ENCODE measurements around the gene CACNA1I.
A peak's percentile ranks its signal among the peaks of the same experiment; 100 is the strongest.

The CACNA1I gene

DNA sequence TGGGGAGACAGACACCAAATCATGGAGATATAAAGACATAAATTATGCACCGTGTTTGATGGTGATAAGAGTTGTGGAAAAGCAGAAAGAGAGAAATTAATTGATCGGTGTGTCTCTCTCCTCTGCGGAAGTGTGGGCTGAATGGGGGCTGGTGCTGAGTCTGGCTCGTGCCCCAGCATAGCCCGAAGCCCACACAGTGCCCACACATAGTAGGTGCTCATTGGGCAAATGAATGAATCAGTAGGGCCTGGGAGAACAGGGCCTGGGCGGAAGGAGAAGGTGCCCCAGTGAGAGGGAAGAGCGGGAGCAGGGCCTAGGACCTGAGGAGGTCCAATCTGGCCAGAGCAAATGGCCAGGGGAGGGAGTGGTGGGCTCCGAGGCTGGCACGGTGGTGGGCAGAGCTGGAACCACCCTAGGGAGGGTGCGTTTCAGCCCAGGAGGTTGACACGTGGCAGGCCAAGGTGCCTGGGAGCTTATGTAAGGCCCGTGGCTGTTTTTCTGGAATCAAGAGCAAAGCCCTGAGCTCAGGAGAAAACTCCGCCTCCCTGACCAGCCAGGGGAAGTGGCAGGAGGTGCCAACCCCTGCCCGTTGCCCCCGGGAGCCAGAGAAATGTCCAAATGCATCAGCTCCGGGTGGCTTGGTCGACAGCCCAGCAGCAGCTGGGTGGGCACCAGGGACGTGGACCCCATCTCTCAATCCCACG, 2.1 kb upstream of the CACNA1I start:
- no peak for DNase-seq (ENCODE audit: low read depth)

DNA sequence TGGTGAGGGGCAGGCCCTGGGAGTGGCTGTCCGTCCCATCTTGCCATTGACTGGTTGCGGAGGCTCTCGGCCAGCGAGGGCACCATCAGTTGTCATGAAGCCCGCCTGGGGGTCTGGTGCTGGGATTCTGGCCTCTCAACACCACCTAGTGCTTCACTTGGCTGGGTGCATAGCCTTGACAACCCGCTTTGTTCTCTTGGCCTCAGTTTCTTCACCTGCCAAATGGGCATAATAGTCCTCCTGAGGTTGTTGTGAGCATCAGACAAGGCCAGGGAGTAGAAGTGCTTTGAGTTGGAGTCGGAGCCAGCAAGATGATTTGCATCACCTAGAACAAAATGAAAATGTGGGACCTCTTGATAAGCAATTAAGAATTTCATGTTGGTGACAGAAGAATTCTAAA, 1.5 kb upstream of the CACNA1I start:
- DNase-seq (ENCODE audit: low read depth): no peak

DNA sequence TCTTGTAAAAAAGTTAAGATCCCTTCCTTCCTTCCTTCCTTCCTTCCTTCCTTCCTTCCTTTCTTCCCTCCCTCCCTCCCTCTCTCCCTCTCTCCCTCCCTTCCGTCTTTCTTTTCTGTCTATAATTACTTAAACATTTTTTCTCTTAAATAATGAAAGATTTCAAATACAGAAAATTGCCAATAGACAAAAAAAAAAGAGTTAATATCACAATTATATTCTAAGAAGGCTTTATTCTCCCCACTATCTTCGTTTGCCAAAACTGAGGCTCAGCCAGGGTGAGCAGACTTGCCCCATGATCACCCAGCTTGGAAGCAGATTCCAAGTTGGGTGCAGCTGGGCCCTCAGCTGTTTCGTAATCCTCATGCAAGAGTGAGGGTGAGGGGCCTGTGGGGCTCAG, 327 bp upstream of the CACNA1I start:
- no peak for DNase-seq (ENCODE audit: low read depth)

DNA sequence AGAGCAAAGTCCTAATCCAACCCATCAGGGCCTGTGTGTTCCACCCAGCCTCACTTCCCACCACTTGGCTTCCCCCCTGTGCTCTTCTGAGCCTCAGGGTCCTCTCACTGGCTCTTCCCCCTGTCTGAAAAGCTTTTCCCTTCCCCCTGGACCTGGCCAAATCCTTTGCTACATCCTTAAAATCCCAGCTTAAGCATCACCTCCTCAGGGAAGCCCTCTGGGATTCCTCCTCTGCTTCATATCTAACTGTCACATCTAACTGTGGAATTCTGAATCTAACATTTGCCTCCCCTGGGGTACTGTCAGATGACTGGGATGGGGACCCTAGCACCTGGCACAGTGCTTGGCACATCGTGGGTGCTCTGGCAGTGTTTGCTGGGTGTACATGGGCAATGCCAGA, 985 bp downstream of the CACNA1I start:
- no peak for DNase-seq (ENCODE audit: low read depth)

DNA sequence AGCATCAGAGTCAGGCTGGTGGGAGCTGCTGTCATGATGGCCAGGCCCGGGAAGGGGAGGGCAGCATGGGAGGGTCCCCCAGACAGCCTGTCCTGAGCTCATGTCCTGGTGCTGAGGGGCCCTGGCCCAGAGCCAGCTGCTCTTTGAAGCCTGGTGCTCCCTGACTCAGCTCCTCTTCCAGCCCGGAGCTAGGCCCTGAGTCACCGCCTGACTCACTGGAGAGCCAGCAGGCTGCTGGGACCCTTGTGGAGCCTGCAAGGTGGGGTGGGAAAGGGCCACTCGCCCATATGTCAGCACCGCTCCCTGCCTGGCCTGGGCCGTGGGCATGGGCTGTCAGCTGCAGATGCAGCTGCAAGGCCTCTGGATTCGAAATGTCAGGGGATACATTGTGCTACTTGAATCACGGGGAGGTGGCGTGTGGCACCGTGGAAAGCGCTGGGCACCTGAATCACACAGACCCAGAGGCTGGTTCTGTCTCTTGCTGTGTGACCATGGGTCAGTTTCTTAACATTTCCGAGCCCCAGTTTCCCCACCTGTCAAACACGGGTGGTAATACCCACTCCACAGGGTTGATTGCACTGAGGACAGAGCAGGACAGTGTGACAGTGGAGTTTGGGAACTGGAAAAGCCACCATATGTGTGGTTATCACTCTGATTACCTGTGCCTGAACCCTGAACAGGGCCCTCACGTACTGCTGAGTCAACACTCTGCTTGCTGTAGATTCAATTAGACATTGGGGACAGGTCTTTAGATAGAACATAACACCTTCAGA, 4.4 kb downstream of the CACNA1I start:
- peak; percentile 20 for DNase-seq (ENCODE audit: low read depth)

DNA sequence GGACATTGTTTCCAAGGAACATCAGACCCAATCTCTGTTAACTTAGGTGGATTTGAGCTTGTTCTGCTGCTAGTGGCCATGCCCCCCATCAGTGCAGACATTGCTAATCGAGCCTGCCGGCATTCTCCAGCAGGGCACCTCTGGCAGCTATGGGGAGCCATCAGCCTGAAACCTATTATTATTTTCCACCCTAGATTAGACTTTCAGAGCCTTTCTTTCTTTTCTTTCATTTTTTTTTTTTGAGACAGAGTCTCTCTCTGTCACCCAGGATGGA, 4.9 kb downstream of the CACNA1I start:
- no peak for DNase-seq (ENCODE audit: low read depth)

DNA sequence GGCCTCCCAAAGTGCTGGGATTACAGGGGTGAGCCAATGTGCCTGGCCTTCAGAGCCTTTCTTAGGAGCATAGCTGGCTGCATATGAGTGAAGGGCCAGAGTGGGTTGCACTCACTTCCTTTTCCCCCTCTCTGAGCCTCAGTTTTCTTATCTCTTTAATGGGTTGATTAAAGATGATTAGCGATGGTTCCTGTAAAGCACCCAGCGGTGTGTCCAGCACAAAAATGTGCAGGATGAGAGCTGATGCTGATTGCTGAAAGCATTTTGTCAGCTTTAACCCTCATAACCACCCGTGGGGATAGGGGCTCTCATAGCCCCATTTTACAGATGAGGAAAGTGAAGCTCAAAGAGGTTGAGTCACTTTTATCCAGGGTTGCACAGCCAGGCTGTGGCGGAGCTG, 5.5 kb downstream of the CACNA1I start:
- DNase-seq (ENCODE audit: low read depth): no peak

DNA sequence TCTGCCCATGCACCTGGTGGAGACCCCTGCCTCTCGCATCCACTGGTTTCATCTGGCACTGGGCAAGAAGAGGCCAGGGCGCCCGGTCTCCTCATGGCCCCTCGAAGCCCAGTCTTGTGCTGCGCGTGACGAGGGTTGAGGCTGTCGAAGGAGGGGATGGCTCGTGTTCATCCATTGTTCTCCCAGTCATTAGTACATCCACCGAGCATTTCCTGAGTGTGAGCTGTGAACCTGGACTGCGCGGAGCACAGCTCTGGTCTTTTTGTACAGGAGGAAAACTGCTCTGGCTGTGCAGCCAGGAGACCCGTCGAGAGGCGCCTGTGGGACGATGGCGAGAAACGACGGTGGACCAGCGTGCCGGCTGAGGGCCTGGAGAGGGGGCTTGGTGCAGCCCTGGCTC, 6.8 kb downstream of the CACNA1I start:
- DNase-seq (ENCODE audit: low read depth): no peak

DNA sequence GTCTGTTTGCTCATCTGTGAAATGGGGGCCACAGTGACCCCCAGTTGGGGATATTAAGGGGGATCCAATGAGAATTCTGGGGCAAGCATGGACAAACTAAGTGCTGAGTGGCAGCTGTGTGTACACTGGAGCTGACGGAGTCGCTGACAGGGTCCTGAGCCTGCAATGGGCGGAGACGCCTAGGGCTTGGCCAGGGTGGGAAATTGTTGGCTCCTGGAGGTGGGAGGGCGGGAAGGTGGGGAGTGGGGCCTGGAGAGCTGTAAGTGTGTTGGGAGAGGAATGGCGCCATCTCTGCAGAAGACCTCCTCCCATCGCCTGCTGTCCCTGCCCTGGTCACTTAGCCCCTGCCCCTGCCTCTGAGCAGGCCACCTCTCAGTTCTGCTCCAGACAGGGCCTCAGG, 7.3 kb downstream of the CACNA1I start:
- no peak for DNase-seq (ENCODE audit: low read depth)

DNA sequence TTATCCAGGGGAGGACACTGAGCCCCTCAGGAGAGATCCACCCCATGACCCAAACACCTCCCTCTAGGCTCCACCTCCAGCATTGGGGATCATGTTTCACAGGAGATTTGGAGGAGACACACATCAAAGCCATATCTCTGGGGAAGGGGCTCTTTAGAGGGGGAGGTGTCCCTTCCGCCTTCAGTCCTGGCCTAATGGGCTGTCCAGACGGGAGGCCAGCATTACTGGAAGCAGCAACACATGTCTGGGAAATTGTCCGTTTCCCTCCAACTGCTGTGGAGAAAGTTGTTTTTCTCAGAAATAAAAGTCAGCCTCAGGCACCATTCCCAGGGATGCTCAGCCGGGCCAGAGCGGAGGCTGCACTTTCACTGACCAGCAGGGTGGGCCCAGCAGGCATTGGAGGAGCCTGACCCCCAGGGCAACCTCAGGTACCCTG, 9.5 kb downstream of the CACNA1I start:
- no peak for DNase-seq (ENCODE audit: low read depth)

DNA sequence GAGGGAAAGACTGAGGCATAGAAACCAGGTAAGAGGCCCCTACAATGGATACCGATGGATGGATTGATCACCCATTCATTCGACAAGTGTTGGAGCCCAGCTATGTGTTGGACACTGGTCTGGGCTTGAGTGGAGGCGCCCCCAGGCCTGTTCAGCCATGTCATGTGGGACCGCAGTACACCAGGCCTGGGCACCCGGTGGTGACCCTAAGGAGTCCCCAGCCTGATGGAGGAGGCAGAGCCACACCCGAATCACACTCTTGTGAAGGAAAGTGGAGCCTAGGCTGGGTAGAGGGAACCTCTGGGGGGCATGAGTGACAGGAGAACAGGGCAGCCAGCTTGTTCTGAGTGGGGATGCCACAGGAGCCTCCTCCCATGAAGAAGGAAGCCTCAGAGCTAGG, 10.2 kb downstream of the CACNA1I start:
- no peak for DNase-seq (ENCODE audit: low read depth)

DNA sequence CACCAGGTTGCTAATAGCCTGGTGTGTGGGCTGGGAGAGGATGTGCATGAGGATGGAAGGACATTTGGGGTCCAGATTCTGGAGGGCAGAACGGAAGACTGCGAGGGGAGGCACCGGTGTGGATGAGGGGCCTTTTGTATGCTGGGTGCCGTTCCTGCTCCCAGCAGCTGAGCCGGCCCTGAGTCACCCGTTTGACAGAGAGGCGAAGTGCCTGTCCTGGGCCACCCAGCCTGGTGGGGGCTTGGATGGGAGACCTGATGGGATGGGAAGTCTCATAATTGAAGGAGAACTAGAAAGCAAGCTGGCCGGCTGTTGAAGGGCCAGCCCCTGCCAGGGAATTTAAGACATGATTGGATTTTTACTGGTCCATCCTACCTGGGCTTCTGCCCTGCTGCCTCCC, 10.8 kb downstream of the CACNA1I start:
- no peak for DNase-seq (ENCODE audit: low read depth)

DNA sequence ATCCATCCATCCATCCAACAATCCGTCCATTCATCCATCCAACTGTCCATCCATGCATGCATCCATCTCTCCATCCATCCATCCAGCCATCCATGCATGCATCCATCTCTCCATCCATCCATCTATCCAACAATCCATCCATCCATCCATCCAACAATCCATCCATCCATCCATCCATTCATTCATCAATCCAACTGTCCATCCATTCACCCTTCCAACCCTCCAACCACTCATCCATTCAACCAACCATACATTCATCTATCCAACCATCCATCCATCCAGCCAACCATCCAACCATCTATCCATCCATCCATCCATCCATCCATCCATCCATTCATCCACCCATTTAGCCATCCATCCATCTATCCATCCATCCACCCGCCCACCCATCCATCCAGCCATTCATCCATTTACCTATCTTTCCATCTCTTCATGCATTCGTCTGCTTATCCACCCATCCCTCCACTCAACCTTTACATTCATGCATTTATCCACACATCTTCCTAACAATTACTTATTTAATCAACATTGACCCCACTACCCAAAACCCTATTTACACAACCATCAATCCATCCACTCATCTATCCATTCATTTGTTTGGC, 12.6 kb downstream of the CACNA1I start:
- no peak for DNase-seq (ENCODE audit: low read depth)

DNA sequence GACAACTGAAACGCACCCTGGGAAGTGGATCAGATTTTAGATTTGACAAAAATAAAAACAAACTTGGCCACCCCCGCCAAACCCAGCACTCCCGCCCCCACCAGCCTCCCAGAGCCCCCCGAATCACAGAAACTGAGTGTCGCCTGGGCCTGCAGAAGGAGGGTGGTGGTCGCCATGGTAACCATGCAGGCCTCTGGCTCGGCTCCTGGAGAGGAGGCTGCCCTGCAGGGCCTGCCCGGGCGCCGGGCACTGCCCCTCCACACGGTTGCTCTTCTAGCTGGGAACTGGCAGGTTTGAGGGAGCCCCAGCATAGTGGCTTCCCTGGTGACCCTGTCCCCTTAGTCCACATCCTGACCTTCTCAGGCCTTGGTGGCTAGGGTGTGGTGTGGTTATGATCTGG, 19.3 kb downstream of the CACNA1I start:
- DNase-seq (ENCODE audit: low read depth): no peak

DNA sequence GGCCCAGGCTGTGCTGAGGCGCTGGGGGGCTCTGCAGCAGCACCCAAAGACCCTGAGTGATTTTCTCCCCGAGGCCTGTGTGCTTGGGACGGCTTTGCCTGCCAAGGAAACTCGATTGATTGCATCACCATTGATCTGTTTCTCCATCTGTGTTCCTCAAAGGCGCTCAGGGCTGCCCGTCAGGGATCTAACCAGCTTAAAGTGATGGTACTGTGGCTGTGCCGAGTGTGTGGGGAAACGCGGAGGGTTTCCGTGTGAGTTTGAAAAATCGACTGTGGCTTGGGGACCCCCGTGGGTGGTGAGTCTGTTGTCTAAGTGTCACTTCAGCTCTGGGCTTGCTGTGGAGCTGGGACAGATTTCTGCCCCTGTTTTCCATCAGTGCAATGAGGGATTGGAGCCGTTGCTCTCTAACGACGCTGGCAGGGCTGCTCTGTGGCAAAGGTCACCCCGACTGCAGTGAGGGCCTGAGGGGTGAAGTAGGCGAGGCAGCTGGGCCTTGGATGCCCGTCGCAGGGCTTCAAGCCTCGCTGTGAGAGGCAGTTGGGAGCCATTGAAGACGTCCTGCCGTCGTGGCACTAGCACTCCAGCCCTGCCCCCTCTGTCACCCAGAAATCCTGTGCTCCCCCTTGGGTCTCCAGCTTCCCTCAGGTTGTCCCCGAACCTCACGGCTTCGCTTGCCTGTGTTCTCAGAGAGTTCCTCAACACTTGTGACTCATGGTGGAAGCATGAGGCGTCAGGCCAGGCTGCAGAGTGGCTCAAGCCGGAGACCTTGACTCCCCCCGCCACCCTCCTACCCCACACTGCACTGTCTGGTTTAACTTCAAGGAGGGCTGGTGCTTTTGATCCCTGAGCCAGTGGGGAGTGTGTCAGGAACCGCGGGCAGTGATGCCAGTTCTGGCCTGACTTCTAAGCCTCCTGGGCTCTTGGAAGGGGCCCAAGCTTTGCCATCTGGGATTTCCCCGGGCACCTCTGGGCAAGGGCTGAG, 21.8 kb downstream of the CACNA1I start:
- DNase-seq (ENCODE audit: low read depth): peak; percentile 21

DNA sequence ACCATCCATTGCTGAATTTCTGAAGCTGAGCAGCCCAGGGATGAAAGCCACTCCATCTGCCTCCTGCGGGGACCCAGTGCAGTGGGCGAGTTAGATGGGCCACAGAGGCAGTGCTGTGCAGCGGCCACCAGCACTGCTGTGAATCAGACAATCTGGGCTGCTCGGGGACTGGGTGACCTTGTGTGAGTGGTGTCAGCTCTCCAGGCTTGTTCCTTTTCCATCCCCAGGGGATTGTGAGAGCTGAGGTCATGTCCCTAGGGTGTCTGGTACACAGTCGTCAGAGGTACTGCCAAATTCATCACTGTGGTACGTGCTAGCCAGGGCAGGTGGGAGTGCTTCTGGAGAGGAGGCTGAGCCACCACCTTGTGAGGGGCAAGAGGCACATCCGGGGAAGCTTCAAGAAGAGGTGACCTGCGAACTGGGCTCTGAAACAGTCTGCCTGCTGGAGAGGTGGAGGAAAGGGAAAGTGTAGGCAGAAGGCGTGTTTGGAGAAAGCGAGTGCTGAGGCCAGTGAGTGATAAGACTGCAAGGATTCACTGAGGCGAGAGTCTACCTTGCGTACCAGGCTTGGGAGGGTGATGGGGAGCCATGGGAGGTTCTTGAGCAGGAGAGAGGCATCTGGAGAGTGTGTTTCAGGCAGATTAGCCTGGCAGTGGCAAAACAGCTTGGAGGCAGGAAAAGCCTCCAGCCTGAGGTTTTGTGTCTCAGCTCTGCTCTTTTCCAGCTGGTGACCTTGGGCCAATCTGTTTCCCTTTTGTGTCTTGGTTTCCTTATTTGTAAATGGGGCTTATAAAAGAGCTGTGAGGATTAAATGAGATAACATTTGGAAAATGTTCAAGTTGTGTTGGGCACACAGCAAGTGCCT, 22.7 kb downstream of the CACNA1I start:
- DNase-seq (ENCODE audit: low read depth): no peak

DNA sequence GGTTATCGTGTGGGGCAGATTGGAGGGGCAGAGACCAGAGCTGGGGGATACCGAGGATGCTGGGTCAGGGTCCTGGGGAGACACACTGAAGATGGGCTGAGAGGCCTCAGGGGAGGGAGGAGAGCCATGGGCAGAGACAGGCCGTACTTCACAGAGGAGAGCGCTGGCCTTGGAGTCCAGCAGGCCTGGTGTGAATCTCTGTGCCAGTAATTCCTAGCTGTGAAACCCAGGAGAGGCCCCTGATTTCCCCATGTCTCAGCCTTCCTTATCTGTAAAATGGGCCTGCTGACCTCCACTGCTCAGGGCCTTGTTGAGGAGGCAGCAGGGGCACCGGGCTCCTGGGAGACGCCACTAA, 23.4 kb downstream of the CACNA1I start:
- no peak for DNase-seq (ENCODE audit: low read depth)

DNA sequence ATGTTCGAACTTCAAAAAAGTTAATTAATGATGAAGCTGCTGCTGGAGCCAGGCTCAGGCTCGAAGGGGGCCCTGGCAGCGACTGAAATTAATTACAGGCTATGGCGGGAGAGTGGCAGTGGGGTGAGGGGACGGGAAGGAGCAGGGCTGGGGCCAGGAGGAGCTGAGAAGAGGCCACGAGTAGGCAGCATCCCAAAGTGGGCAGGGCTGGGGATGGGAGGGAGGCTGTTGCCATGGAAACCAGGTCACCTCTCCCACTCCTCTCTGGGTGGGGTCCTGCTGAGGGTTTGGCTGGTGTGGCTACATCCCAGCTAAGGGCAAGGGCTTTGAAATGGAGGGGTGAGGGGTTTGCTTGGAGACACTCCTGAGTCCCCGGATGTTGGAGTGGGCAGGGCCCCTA, 23.9 kb downstream of the CACNA1I start:
- no peak for DNase-seq (ENCODE audit: low read depth)

DNA sequence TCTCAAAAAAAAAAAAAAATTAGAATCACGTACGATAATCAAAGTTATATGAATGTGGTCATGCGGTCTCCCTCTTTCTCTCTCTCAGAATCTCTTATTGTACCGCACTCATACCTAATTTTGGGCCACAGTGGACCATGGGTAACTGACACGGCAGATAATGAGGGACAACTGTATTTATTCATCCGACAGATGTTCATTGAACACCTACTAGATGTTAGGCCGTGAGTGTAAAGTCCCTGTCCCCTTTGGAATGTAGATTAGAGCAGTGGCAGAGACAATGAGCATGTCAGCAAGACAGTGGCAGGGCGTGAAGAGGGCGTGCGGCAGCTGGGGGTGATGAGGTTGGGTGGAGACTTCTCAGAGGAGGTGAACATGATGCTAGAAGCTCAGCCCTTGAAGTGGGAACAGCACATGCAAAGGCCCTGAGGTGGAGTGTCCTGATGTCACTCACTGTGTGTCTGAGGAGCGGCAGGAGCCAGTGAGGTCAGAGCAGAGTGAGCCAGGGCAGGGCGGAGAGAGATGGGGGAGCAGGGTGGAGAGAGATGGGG, 25.1 kb downstream of the CACNA1I start:
- no peak for DNase-seq (ENCODE audit: low read depth)

DNA sequence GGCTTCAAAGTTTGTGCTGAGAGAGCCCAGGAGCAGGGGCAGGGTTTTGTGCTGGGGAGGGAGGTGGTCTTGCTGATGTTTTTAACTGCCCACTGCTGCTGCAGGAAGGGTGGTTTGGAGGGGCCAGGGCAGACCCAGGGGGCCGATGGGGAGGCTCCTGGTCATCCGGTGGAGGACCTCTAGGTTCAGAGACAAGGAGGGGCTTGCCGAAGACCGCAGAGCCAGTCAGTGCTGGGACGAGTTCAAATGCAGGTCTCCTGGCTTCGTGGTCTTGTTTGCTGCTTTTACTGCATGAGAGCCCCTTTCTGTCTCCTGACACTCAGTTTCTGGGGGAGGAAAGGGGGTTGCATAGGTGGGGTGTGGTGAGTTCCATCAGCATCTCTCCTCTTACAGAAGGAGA, 26.0 kb downstream of the CACNA1I start:
- DNase-seq (ENCODE audit: low read depth): no peak

DNA sequence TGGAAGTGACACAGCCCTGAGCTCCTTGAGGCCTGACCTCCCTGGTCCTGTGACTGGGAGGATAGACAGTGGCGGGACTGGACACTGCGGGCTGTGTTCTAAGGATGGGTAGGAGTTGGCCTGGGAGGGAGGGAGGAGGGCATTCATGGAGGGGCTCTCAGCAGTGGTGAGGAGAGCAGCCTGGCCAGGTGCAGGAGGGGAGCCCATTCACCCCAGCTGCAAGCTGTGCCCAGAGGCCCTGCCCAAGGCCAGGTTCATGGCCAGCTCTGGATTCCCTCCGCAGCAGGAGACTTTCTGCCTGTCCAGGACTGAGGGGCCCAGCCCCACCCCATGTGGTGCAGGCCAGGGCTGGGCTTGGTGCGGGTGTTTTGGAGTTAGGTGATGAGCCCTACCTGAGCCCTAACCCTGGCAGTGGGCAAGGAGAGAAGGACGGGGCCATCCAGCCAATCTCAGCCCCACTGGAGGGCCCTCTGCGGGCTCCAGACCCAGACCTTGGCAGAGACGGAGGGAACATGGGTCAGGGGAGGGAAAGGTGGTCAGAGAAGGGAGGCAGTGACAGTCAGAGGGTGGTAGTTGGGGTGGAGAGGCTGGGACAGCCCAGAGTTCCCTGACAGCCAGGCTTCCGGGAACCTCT, 26.8 kb downstream of the CACNA1I start:
- no peak for DNase-seq (ENCODE audit: low read depth)

Measured in GM04503 (cell line).